Measurements from ENCODE around the gene ZNF827.

The ZNF827 gene

DNA sequence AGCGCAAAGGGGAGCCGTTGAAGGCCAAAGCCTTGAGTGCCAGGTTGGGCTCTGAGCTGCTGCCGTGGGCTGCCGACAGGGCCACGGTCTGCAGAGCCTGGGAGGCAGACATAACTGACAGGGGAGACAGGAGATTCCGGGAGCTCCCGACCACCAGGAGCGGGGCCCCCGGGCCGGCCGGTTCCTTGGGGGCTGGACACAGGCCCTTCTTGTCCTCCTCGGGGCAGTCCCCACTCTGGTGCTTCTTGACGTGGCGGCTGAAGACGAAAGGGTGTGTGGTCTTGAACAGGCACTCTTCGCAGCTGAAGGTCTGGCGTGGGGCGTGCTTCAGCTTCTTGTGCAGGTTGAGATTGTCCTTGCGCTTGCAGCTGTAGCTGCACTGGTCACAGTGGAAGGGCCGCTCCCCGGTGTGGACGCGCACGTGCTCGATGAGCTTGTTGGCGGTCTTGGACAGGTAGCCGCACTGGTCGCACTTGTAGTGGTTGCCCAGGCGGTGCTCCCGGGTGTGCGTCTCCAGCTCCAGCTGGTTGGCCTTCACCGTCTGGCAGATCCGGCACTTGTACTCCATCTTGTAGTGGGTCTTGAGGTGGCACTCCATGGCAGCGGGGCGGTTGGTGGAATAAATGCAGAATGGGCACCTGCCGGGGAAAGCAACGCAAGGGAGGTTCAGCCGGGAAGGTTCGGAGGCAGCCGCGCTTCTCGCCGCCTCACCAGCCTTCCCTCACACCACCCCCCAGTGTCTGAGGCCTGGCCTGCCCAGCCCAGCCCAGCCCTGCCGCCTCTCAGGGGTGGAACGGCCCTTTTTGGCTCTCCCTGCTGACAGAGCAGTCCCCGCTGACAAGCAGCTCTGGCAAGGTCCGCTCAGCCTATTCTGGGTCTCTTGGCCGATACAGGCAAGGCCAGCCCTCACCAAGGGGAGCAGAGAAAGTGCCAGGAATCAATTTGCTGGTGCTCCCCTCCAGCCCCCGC, 177.4 kb downstream of the ZNF827 start:
- no peak for FAIRE-seq

DNA sequence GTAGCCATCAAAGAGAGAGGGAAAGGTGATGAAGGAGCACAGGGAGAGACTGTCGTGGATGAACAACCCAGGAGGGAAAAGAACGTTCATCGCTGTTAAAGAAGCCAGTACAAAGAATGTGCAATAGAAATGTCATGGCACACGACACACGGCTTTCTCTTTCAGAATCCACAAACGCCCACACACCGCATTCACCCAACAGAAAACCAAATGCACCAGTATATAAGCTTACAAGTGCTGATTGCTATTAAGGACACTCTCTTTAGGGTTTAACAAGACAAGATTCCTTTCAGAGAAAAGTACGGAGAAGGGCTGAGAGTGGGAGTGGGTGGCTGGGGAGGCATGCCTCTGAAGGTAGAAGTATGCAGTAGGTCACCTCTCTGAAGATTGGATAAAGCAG, 178.4 kb downstream of the ZNF827 start:
- FAIRE-seq (no peak), DNase-seq (ENCODE audit: low spot score) (no peak)

More for the DNA sequence above, 177.4 kb downstream of the ZNF827 start:
- no peak for DNase-seq (ENCODE audit: low spot score)

DNA sequence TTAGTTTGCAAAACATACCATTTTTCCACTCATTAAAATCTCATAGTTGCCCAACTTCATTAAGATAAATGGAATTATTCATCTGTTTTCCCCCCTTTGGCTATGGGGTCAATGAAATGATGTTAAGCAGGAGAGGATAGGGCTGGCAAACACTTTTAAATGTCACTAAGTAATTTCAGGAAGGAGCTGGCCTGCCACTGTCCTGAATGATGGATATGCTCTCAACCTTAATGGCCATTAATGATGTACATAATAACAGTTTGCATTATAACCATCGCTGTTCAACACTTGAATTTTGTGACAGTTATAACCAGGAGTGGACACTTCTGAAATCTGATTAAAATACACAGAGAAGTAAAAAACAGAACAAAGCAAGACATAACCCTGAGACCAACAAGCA, 181.4 kb downstream of the ZNF827 start:
- no peak for FAIRE-seq
- DNase-seq (ENCODE audit: low spot score), result no peak

DNA sequence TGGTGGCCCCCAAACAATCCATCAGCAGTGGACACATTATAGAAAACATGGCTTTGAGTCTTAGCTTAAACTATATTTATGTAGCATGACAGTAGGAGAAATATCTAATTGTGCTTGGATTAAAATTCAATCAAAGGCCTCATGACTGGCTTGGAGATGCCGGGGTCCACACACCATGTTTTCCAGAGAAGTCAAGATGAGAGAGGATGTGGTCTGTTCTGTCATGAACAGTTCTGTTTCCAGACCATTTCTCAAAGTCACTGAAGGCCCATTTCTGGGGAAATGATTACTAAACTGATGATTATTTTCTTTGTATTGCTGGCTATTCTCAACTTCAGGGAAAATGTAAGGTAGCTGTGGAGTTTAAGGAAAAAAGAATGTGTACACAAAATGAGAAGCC, 182.4 kb downstream of the ZNF827 start:
- FAIRE-seq (no peak), DNase-seq (ENCODE audit: low spot score) (no peak)

DNA sequence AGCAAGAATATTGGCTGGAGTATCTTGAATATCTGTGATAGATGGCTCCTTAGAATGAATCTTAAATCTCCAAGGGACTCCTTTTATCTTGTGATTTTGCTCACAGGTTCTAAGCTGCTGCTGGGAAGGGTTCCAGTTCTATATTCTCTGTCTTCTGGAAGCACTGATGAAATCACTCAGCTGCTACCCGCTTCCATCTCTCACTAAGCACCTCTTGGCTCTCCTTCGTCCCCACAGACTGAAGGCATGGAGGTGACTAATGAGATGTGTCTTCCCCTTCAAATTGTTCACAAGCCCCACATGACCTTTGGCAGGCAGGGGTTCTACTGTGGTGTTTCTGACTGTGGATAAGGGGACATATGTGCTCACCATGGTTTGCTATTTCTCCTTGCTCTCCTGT, 182.8 kb downstream of the ZNF827 start:
- DNase-seq (ENCODE audit: low spot score) (no peak), FAIRE-seq (no peak)

- no peak for FAIRE-seq
- no peak for DNase-seq (ENCODE audit: low spot score)
These were observed 195.0 kb downstream of the ZNF827 start for GRCh38 chr4:145743641-145744040.

- DNase-seq (ENCODE audit: low spot score), result no peak
- FAIRE-seq, result no peak
These were observed 197.8 kb downstream of the ZNF827 start for GRCh38 chr4:145740806-145741205.

DNA sequence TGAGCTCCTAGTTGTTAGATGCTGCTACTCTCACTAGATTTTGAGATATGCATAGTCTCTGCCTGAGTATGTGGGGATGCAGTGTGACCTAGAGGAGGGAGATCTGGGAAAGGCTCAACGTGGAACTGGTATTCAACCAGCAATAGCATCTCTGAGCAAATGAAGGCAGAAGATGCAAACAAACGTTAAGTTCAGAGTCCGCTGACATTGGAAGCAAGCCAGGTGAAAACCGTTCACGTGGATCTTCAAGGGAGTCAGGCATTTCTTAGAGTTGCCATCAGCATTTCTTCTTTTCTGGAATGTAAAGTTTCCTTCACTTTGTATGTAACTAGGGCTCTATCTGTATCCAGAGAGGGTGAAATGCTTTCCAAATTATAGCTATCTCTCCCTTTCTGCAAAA, 198.8 kb downstream of the ZNF827 start:
- no peak for FAIRE-seq
- DNase-seq (ENCODE audit: low spot score), result peak; percentile 56

DNA sequence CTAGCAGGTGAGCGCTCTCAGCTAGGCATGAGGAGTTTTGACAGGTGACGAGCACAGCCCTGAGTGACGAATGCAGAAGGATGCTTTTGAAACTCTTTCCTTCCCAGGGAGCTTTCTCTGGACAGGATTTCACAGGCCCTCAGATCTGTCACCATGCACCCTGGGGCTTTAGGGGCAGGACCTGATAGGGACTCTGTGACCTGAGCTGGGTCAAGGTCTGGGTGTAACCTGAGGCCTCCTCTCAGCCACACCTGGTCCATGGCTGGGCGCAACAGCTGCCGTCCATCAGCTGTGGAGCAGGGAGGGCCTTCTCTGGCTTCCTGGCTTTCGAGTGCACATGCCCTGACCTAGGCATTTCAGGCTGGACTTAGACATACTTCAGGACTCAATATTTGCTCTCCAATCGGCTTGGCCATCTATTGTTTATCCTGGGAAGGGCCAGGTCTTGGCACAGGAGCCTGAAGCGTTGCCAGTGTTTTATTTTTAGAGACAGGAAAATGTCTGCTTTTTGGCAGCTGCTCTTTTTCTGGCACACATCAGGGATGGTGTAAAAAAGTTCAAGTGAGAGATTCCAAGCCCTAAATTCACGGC, 202.3 kb downstream of the ZNF827 start:
- FAIRE-seq (no peak), DNase-seq (ENCODE audit: low spot score) (no peak)

DNA sequence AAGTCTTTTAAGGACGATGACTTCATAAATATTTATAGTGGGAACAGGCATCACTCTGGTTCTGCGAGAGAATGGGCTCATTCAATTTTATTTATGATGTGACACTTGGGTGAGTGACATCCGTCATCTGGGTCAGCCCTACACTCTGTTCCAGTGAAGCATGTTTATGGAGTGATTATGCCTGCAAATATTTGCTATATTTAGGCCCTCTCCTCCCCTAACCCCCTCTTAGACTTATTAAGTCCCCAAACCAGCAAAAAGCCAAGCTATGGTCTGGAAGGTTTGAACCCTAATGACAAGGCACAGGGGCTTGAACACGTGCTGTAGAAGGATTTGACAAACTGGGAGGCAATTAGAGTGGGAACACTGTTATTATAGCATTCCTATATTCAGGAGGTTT, 202.8 kb downstream of the ZNF827 start:
- DNase-seq (ENCODE audit: low spot score) (no peak), FAIRE-seq (no peak)

GRCh38 chr4:145735347-145735675, 203.3 kb downstream of the ZNF827 start:
- DNase-seq (ENCODE audit: low spot score), result peak; percentile 99

DNA sequence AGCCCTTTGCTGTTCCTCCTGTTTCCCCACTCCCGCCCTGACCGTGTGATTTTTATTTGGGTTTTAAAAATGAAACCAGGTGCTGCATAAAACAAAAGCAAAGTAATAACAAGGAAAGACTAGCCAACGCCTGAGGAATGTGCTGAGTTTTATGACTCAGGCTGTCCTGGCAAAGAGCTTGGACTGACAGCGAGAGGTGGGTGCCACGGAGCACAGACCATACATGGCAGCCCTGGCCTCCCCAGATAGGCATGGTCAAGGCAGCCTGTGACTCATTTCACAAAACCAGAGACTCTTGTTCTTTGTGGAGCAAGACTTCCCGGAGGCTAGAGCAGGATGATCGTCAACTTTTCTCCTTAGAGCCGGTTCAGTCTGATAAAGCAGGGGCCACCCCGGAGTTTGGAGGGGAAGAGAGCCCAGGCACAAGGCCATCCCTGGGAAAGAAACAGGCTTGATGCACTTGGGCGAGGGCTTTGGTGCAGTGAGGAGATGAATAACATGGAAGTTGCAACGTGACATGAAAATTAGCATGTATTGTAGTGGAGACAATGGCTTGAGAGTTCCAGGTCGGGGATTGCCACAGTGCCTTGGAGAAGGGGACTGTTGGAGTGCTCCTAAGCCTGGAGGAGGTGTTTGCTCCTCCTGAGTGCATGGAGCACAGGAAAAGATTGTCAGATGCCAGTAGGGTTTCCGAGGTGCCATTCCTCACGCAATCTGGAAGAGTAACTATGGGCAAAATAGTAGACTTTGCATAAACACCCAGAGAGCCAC, 203.9 kb downstream of the ZNF827 start:
- peak; percentile 94 for FAIRE-seq
- peak; percentile 99 for DNase-seq (ENCODE audit: low spot score)

More at GRCh38 chr4:145735347-145735675, 203.3 kb downstream of the ZNF827 start:
- peak; percentile 87 for FAIRE-seq

- FAIRE-seq, result no peak
- DNase-seq (ENCODE audit: low spot score), result peak; percentile 4
These were observed 204.6 kb downstream of the ZNF827 start for GRCh38 chr4:145734031-145734430.

DNA sequence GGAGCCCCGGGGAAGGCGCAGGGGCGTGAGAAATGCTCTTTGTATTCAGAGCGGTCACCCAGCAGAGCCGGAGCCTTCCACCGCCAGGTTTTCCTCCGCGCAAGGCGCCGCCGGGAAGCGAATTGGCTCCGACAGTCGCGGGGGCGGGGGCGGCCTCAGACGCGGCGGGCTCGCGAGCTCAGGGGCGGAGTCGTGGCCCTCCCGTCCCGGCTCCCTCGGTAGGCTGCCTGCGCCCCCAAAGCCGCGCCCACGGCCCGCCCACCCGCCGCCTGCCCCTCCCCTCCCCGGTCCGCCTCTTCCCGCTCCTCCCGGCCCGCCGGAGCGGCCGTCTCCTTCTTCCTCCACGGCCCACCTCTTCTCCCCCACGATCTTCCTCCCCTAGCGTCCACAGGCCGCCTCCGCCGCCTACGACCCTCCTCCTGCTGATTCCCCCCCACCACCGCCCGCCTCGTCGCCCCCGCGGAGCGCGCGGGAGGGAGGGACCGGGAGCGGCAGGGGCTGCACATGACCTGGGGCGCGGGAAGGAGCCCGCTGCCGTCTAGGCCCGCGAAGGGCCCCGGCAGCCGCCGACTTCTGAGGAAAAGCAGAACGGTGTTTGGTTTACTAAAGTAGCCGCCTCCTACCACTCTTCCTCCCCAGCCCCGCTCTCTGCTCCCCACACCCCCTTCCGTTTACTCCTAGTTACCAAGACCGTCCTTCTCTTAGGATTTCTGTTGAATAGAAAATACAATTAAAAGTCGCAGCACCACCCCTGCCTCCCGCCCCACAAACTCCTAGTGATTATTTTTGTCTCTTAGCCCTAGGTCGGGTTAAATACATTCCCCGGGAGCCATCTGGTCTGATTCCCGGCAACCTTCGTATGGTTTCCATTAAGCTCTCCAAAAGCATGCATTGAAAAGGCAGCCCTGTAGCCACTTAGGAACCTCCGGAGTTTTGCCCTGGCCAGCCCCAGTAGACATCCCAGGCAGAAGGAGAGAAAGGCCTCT, 205.4 kb downstream of the ZNF827 start:
- no peak for FAIRE-seq
- peak; percentile 84 for DNase-seq (ENCODE audit: low spot score)

GRCh38 chr4:145732001-145732815, 206.4 kb downstream of the ZNF827 start:
- DNase-seq (ENCODE audit: low spot score) (no peak), FAIRE-seq (no peak)

DNA sequence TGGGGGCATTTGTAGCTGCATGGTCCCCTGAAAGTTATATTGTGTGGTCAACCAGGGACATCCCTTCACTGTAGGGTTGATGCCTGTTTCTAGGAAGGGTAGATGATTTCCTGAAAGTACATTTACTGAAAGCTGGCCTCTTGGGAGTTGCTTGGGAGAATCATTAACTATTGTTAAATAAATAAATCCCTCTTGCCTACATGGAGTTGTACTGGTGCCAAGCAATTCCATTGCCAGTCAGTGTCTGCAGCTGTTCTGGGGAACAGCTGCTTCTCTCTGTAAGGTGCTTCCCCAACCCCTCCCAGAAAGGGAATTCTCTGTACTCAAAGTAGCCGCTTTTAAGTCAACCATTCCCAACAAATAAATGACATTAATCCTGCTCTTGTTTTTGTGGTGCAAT, 207.6 kb downstream of the ZNF827 start:
- FAIRE-seq (peak; percentile 77), DNase-seq (ENCODE audit: low spot score) (peak; percentile 66)

- no peak for DNase-seq (ENCODE audit: low spot score)
- no peak for FAIRE-seq
These were observed 208.6 kb downstream of the ZNF827 start for GRCh38 chr4:145730026-145730425.

- FAIRE-seq, result no peak
- no peak for DNase-seq (ENCODE audit: low spot score)
These were observed 215.3 kb downstream of the ZNF827 start for GRCh38 chr4:145723336-145723735.

DNA sequence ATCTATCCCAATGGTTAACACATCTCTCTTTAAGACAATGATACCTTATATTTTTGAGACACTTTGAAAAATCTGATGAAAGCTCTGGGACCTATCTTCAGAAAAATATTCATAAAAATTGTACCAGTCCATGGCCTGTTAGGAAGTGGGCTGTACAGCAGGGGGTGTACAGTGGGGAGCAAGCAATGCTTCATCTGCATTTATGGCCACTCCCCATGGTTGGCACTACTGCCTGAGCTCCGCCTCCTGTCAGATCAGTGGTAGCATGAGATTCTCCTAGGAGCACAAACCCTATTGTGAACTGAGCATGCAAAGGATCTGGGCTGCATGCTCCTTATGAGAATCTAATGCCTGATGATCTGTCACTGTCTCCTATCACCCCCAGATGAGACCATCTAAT, 216.1 kb downstream of the ZNF827 start:
- no peak for DNase-seq (ENCODE audit: low spot score)
- FAIRE-seq, result no peak

DNA sequence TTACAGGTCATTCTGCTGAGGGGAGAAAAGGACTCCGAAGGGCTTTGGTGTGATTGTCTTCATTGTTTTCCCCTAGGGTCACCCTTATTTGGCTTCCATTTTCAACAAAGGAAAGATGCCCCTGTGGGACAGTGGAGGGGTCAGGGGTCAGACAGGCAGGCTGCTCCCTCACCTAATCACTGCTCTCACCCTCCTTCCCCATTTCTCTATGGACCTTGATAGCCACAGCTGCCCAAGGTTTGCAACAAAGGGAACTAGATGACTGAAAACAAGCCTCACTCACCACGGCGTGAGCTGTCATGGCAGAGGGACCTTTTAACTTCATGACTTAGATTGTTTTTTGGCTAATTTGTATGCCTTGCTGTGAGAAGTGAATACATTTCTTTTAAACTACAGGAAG, 218.0 kb downstream of the ZNF827 start:
- no peak for DNase-seq (ENCODE audit: low spot score)
- FAIRE-seq, result no peak
